MM.1S (cell line): ENCODE results near the gene NOX5.

Experiments
- DNase-seq: peaks from one replicate; pipeline ENCODE4 v3.0.0-alpha.2; 2015
- H2AFZ ChIP-seq: fragments of 300-600 bp; sonication (generic); 2 replicates; pipeline ENCODE4 v1.6.0; 2016; ENCODE audit warnings: antibody characterized with exemption, low read length
- H3F3A ChIP-seq: fragments of 300-600 bp; sonication (generic); 2 replicates; pipeline ENCODE4 v1.6.1; 2016; ENCODE audit warnings: mild to moderate bottlenecking, antibody characterized with exemption, low read length, moderate library complexity, mixed read lengths; ENCODE audit not compliant: insufficient read depth
- H3K27ac ChIP-seq: fragments of 300-600 bp; sonication (generic); 2 replicates; pipeline ENCODE4 v1.5.1; 2016; ENCODE audit warnings: mild to moderate bottlenecking, low read length
- H3K27me3 ChIP-seq: fragments of 300-600 bp; sonication (generic); replicated peaks from 2 replicates; pipeline ENCODE4 v1.6.0; 2016; ENCODE audit warnings: low read length; ENCODE audit not compliant: insufficient read depth
- H3K36me3 ChIP-seq: fragments of 300-600 bp; sonication (generic); replicated peaks from 2 replicates; pipeline ENCODE4 v1.6.1; 2016; ENCODE audit warnings: mild to moderate bottlenecking, low read length, mixed read lengths; ENCODE audit not compliant: insufficient read depth
- H3K4me1 ChIP-seq: fragments of 300-600 bp; sonication (generic); 2 replicates; pipeline ENCODE4 v1.6.1; 2016; ENCODE audit warnings: low read length, mixed read lengths
- H3K4me2 ChIP-seq: fragments of 300-600 bp; sonication (generic); 2 replicates; pipeline ENCODE4 v1.6.0; 2016; ENCODE audit warnings: low read depth, low read length
- H3K4me3 ChIP-seq: fragments of 300-600 bp; sonication (generic); 2 replicates; pipeline ENCODE4 v1.5.1; 2016; ENCODE audit warnings: low read length, mixed read lengths
- H3K79me2 ChIP-seq: fragments of 300-600 bp; sonication (generic); 2 replicates; pipeline ENCODE4 v1.6.1; 2016; ENCODE audit warnings: mixed run types, low read length, mixed read lengths
- H3K9ac ChIP-seq: fragments of 300-600 bp; sonication (generic); 2 replicates; pipeline ENCODE4 v1.6.1; 2016; ENCODE audit warnings: low read length, mixed read lengths
- H3K9me2 ChIP-seq: fragments of 300-600 bp; sonication (generic); replicated peaks from 2 replicates; pipeline ENCODE4 v1.6.1; 2016; ENCODE audit warnings: mild to moderate bottlenecking, low read length, mixed read lengths; ENCODE audit not compliant: insufficient read depth
- H3K9me3 ChIP-seq: fragments of 300-600 bp; sonication (generic); replicated peaks from 2 replicates; pipeline ENCODE4 v1.6.1; 2016; ENCODE audit warnings: mild to moderate bottlenecking, low read length, mixed read lengths; ENCODE audit not compliant: insufficient read depth
- H4K20me1 ChIP-seq: fragments of 300-600 bp; sonication (generic); 2 replicates; pipeline ENCODE4 v1.6.1; 2016; ENCODE audit warnings: mild to moderate bottlenecking, low read length, moderate library complexity, mixed read lengths; ENCODE audit not compliant: insufficient read depth
- EZH2 ChIP-seq: fragments of 300-600 bp; sonication (generic); optimal IDR thresholded peaks from 2 replicates; pipeline ENCODE3; 2017; ENCODE audit warnings: low read depth, mild to moderate bottlenecking, antibody characterized with exemption, low read length, mixed read lengths
- EZH2phosphoT487 ChIP-seq: fragments of 300-600 bp; sonication (generic); IDR thresholded peaks from 2 replicates; pipeline ENCODE4 v1.6.1; 2018; ENCODE audit warnings: antibody characterized with exemption, low read length
- TF ChIP-seq, protein P1 (sequence below): fragments of 300-600 bp; sonication (generic); IDR thresholded peaks from 2 replicates; pipeline ENCODE4 v1.5.1; 2016; ENCODE audit warnings: antibody characterized with exemption, low read length, mixed read lengths

The NOX5 gene

DNA sequence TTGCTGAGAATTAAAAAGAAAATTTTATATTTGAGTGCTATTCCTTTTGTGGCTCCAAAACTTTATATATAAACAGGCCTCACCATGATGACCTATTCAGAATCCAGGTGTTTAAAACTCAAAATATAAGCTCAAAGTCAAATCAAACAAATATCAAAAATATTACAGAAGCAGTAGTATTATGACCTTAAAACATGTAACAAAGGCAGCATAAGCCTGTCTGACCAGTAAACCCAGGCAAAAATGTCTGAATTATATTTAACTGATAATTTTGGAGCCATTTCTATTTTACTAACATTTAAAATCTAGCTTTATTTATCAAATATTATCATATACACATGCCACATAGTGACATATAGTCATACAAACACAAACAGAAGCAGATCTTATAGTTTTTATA lies 6.4 kb upstream of the NOX5 start:
- no peaks in the 10 kb centered on the region for H3K36me3 ChIP-seq
- H3K79me2 ChIP-seq: no peaks in the 10 kb centered on the region
- no peaks in the 10 kb centered on the region for H4K20me1 ChIP-seq
- H2AFZ ChIP-seq: no peak overlapping the region
- TF ChIP-seq, protein P1, sequence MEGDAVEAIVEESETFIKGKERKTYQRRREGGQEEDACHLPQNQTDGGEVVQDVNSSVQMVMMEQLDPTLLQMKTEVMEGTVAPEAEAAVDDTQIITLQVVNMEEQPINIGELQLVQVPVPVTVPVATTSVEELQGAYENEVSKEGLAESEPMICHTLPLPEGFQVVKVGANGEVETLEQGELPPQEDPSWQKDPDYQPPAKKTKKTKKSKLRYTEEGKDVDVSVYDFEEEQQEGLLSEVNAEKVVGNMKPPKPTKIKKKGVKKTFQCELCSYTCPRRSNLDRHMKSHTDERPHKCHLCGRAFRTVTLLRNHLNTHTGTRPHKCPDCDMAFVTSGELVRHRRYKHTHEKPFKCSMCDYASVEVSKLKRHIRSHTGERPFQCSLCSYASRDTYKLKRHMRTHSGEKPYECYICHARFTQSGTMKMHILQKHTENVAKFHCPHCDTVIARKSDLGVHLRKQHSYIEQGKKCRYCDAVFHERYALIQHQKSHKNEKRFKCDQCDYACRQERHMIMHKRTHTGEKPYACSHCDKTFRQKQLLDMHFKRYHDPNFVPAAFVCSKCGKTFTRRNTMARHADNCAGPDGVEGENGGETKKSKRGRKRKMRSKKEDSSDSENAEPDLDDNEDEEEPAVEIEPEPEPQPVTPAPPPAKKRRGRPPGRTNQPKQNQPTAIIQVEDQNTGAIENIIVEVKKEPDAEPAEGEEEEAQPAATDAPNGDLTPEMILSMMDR: no peak
- TF ChIP-seq EZH2phosphoT487 (no peak), EZH2 (no peak)
- H3K27ac ChIP-seq: no peak overlapping the region
- no peak overlapping the region for H3K4me2 ChIP-seq
- no peak overlapping the region for H3K9ac ChIP-seq
- DNase-seq: no peak
- H3K4me1 ChIP-seq: no peaks in the 10 kb centered on the region
- H3K27me3 ChIP-seq: no peaks in the 10 kb centered on the region
- no peak overlapping the region for H3K4me3 ChIP-seq
- no peaks in the 10 kb centered on the region for H3K9me3 ChIP-seq
- H3F3A ChIP-seq: no peaks in the 10 kb centered on the region
- no peaks in the 10 kb centered on the region for H3K9me2 ChIP-seq

DNA sequence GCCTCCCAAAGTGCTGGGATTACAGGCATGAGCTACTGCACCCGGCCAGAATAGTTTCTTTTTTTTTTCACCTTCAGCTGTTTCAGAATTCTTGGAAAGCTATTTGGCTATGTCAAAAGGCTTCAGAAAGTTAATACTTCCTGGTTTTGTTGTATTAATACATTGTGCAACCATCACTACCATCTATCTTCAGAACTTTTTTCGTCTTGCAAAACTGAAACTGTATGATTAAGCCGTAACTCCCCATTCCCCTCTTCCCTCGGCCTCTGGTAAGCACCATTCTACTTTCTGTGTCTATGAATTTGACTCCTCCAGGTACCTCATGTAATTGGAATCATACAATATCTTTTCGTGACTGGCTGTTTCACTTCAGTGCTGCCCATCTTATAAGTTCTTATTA lies 5.2 kb upstream of the NOX5 start:
- H3K9me2 ChIP-seq: no peaks in the 10 kb centered on the region
- no peaks in the 10 kb centered on the region for H3K36me3 ChIP-seq
- no peaks in the 10 kb centered on the region for H3F3A ChIP-seq
- no peaks in the 10 kb centered on the region for H3K9me3 ChIP-seq
- no peaks in the 10 kb centered on the region for H3K27me3 ChIP-seq
- no peaks in the 10 kb centered on the region for H3K4me1 ChIP-seq
- no peaks in the 10 kb centered on the region for H4K20me1 ChIP-seq
- no peak overlapping the region for H3K27ac ChIP-seq
- no peak overlapping the region for H2AFZ ChIP-seq
- H3K4me2 ChIP-seq: no peak overlapping the region
- no peak overlapping the region for H3K9ac ChIP-seq
- H3K4me3 ChIP-seq: no peak overlapping the region
- DNase-seq: no peak
- TF ChIP-seq, protein P1: no peak
- TF ChIP-seq EZH2 (no peak), EZH2phosphoT487 (no peak)
- no peaks in the 10 kb centered on the region for H3K79me2 ChIP-seq

DNA sequence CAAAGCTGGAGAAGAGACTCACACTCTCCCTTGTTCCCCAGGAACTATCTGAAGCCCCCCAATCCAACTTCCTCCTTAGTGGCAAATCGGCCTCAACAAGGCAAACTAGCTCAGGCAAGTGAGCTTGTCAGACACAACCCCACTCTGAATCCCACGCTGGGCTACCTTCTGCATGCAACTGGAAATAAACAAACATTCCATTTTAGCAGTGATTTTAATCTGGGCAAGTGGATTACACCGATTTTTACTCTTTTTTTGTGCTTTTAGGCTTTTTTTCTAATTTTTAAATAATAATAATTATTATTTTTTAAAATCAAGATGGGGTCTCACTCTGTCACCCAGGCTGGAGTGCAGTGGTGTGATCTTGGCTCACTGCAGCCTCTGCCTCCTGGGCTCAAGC lies 2.9 kb upstream of the NOX5 start:
- Histone ChIP-seq H3K4me2 (no peak overlapping the region), H3K4me1 (no peaks in the 10 kb centered on the region), H3K9me3 (no peaks in the 10 kb centered on the region), H3K27me3 (no peaks in the 10 kb centered on the region), H3K9me2 (no peaks in the 10 kb centered on the region), H2AFZ (no peak overlapping the region), H3F3A (no peaks in the 10 kb centered on the region), H3K27ac (no peak overlapping the region), H3K9ac (no peak overlapping the region), H4K20me1 (no peaks in the 10 kb centered on the region), H3K4me3 (no peak overlapping the region), H3K36me3 (no peaks in the 10 kb centered on the region), H3K79me2 (no peaks in the 10 kb centered on the region)
- TF ChIP-seq EZH2phosphoT487: no peak
- TF ChIP-seq, protein P1: no peak
- no peak for DNase-seq
